Parathyroid adenoma (tissue), 2 donors: ENCODE data around the gene IL27RA.

Source experiments
- H2AFZ ChIP-seq: fragments of 300-600 bp; sonication (generic); one replicate; pipeline ENCODE4 v1.7.0; 2017; ENCODE audit warnings: antibody characterized with exemption, mild to moderate bottlenecking
- H3K27ac ChIP-seq: fragments of 300-600 bp; sonication (generic); one replicate; pipeline ENCODE4 v1.7.0; 2017
- H3K27me3 ChIP-seq: fragments of 300-600 bp; sonication (generic); one replicate; pipeline ENCODE4 v1.7.0; 2017; ENCODE audit warnings: low read length; ENCODE audit not compliant: control insufficient read depth, insufficient read depth
- H3K36me3 ChIP-seq: fragments of 300-600 bp; sonication (generic); one replicate; pipeline ENCODE4 v1.7.0; 2017; ENCODE audit warnings: low read length; ENCODE audit not compliant: control insufficient read depth, insufficient read depth
- H3K4me1 ChIP-seq: fragments of 300-600 bp; sonication (generic); one replicate; pipeline ENCODE4 v1.7.0; 2017; ENCODE audit warnings: control low read depth
- H3K4me2 ChIP-seq: fragments of 300-600 bp; sonication (generic); one replicate; pipeline ENCODE4 v1.7.0; 2017; ENCODE audit warnings: low read length
- H3K4me3 ChIP-seq: fragments of 300-600 bp; sonication (generic); one replicate; pipeline ENCODE4 v1.7.0; 2017; ENCODE audit warnings: low read depth, low read length
- H3K79me2 ChIP-seq: fragments of 300-600 bp; sonication (generic); one replicate; pipeline ENCODE4 v1.7.0; 2017; ENCODE audit warnings: control low read depth
- H3K9ac ChIP-seq: fragments of 300-600 bp; sonication (generic); one replicate; pipeline ENCODE4 v1.7.0; 2017; ENCODE audit warnings: mild to moderate bottlenecking
- H3K9me3 ChIP-seq: fragments of 300-600 bp; sonication (generic); one replicate; pipeline ENCODE4 v1.7.0; 2017; ENCODE audit warnings: low read length; ENCODE audit not compliant: control insufficient read depth
- CTCF ChIP-seq: fragments of 300-600 bp; sonication (generic); IDR thresholded peaks from one replicate; pipeline ENCODE4 v1.7.0; 2017; ENCODE audit warnings: antibody characterized with exemption, mild to moderate bottlenecking
- donor health status: primary hyperparathyroidism.

The IL27RA gene

GRCh38 chr19:14051980-14052379 is 20.4 kb downstream of the IL27RA start:
- no peak overlapping the region for H2AFZ ChIP-seq
- H3K27ac ChIP-seq: no peak overlapping the region
- no peak overlapping the region for H3K4me2 ChIP-seq
- no peak for TF ChIP-seq CTCF
- no peaks in the 10 kb centered on the region for H3K9me3 ChIP-seq
- no peak overlapping the region for H3K4me3 ChIP-seq
- H3K4me1 ChIP-seq: no peaks in the 10 kb centered on the region
- no peak overlapping the region for H3K9ac ChIP-seq
- H3K36me3 ChIP-seq: no peaks in the 10 kb centered on the region
- H3K79me2 ChIP-seq: no peaks in the 10 kb centered on the region
- no peaks in the 10 kb centered on the region for H3K27me3 ChIP-seq

GRCh38 chr19:14052470-14052869 is 20.9 kb downstream of the IL27RA start:
- no peaks in the 10 kb centered on the region for H3K9me3 ChIP-seq
- no peak overlapping the region for H3K4me2 ChIP-seq
- no peaks in the 10 kb centered on the region for H3K4me1 ChIP-seq
- no peaks in the 10 kb centered on the region for H3K36me3 ChIP-seq
- H3K4me3 ChIP-seq: no peak overlapping the region
- H3K27ac ChIP-seq: no peak overlapping the region
- no peaks in the 10 kb centered on the region for H3K79me2 ChIP-seq
- TF ChIP-seq CTCF: no peak
- no peak overlapping the region for H3K9ac ChIP-seq
- no peaks in the 10 kb centered on the region for H3K27me3 ChIP-seq
- H2AFZ ChIP-seq: no peak overlapping the region

- Histone ChIP-seq H2AFZ (no peak overlapping the region), H3K9ac (no peak overlapping the region)
These were observed 21.5 kb downstream of the IL27RA start for GRCh38 chr19:14053032-14053431.

GRCh38 chr19:14053500-14053899 is 21.9 kb downstream of the IL27RA start:
- no peak overlapping the region for H3K27ac ChIP-seq
- no peak for TF ChIP-seq CTCF
- no peaks in the 10 kb centered on the region for H3K9me3 ChIP-seq
- H2AFZ ChIP-seq: no peak overlapping the region
- no peak overlapping the region for H3K4me2 ChIP-seq
- H3K4me1 ChIP-seq: no peaks in the 10 kb centered on the region
- H3K79me2 ChIP-seq: no peaks in the 10 kb centered on the region
- H3K9ac ChIP-seq: no peak overlapping the region
- no peak overlapping the region for H3K4me3 ChIP-seq
- H3K27me3 ChIP-seq: no peaks in the 10 kb centered on the region
- H3K36me3 ChIP-seq: no peaks in the 10 kb centered on the region

More at GRCh38 chr19:14053032-14053431, 21.5 kb downstream of the IL27RA start:
- Histone ChIP-seq H3K36me3 (no peaks in the 10 kb centered on the region), H3K27me3 (no peaks in the 10 kb centered on the region), H3K4me1 (no peaks in the 10 kb centered on the region), H3K4me3 (no peak overlapping the region), H3K9me3 (no peaks in the 10 kb centered on the region), H3K27ac (no peak overlapping the region), H3K4me2 (no peak overlapping the region), H3K79me2 (no peaks in the 10 kb centered on the region)
- no peak for TF ChIP-seq CTCF

GRCh38 chr19:14054099-14054498 is 22.5 kb downstream of the IL27RA start:
- Histone ChIP-seq H3K27ac (no peak overlapping the region), H2AFZ (no peak overlapping the region), H3K79me2 (no peaks in the 10 kb centered on the region), H3K9me3 (no peaks in the 10 kb centered on the region), H3K4me2 (no peak overlapping the region), H3K4me1 (no peaks in the 10 kb centered on the region), H3K4me3 (no peak overlapping the region), H3K9ac (no peak overlapping the region), H3K27me3 (no peaks in the 10 kb centered on the region), H3K36me3 (no peaks in the 10 kb centered on the region)
- TF ChIP-seq CTCF: no peak
